Hindlimb muscle (tissue), 1 donor: ENCODE measurements around the gene SPP2. TPM values are rescaled to one million over a fixed set of nuclear protein-coding genes. Genes with fewer than 3 reads are reported as not detected.

Experiments
- DNase-seq: peaks from one replicate; pipeline ENCODE4 v3.0.0-alpha.2; 2013
- polyA plus RNA-seq: library from polyadenylated mRNA; unstranded; fragments of 120-200 nt; gene quantifications from one replicate; pipeline ENCODE4 v1.2.1, GENCODE V29; 2013; ENCODE audit not compliant: insufficient read length

SPP2 gene
- polyA plus RNA-seq, 1 donor: not detected

DNA sequence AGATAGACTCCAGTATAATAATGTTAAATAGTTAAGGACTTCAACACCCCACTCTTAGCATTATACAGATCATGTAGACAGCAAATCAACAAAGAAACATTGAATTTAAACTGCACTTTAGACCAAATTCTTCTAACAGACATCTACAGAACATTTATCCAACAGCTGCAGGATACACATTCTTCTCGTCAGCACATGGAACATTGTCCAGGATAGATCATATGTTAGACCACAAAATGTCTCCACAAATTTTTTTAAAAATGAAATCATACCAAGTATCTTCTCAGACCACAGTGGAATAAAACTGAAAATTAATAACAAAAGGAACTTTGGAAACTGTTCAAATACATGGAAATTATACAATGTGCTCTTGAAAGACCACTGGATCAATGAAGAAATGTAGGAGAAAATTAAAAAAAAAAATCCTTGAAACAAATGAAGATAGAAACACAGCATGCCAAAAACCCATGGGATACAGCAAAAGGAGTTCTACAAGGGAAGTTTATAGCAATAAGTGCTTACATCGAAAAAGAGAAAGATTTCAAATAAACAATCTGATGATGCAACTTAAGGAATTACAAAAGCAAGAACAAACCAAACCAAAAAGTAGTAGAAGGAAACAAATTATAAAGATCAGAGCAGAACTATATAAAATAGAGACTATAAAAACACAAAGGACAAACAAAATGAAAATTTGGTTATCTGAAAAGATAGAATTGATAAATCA is 12.3 kb upstream of the SPP2 start:
- no peak for DNase-seq

DNA sequence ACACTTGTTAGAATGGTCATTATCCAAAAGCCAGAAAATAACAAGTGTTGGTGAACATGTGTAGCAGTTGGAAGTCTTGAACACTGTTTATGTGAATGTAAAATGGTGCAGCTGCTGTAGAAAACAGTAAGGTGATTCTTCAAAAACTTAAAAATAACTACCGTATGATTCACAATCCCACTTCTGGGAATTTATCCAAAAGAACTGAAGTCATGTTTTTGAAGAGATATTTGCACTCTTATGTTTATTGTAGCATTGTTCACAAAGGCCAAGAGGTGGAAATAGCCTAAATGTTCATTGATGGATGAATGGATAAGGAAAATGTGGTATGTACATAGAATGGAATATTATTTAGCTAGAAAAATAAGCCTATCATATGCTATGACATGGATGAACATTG is 6.3 kb upstream of the SPP2 start:
- no peak for DNase-seq

- DNase-seq: no peak
These were observed 4.0 kb upstream of the SPP2 start for GRCh38 chr2:234046521-234046920.

- DNase-seq: no peak
These were observed 3.1 kb upstream of the SPP2 start for GRCh38 chr2:234047361-234047760.

DNA sequence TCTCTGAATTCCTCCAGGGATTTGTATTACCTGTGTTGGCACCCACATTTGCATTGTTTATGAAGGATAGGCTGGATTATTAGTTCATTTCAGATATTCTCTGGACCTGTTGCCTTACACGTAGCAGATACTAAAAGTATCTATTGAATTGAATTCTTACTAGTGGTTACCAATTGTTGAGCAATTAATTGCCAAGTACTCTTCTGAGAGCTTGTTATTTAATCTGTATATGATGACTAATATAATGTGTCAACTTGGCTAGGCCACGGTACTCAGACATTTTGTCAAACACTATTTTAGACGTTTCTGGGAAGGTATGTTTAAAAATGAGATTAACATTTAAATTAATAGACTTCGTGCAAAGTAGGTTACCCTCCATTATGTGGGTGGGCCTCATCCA is 2.5 kb upstream of the SPP2 start:
- DNase-seq: no peak

DNA sequence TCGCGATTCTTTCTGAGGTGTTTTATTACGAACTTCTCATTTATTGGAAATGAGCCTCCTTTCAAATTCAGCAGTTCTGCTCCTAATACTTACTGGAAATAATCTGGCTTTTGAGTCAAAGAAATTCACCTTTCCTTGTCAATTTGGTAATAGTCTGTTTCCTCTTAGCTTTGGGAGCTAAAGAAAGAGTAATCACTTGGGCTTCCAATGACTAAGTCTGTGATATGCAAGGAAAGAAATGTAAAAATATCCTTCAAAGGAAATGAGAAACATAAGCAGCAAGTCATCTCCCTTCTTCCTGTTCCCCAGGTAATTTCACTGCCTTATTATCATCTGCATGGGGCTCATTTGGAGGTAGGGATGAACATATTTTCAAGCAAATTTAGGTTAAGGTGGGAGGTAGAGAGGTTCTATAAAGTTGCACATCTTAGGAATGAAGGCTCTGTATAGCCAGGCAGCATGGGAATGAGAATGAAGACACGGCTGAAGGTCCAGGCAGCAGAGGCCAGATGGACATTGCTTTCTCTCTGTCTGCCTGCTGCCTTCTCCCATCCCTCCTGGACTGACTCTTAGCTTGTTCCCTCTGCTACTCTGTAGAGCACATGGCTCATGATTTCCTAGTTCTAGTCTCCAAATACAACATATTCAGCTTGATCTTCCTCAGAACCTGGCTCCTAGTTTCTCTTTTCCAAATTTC is 1.0 kb downstream of the SPP2 start:
- no peak for DNase-seq

- DNase-seq: no peak
These were observed 8.4 kb downstream of the SPP2 start for GRCh38 chr2:234058881-234059280.

DNA sequence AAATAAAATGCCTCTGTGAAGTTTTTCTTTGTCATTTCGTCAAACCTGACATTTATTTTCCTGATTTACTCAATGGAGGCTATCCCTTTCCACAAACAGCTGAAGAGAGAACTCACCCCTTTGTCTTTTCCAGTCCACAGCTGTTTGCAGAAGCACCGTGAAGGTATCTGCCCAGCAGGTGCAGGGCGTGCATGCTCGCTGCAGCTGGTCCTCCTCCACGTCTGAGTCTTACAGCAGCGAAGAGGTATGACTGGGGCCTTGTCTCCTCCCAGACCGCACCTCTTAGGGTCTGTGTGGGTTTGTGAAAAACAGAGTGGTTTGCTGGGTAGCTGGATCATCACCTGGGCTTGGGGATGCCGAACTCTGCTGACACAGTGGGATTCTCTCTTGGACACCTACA is 9.7 kb downstream of the SPP2 start:
- no peak for DNase-seq

GRCh38 chr2:234061624-234062257 is 11.2 kb downstream of the SPP2 start:
- no peak for DNase-seq

DNA sequence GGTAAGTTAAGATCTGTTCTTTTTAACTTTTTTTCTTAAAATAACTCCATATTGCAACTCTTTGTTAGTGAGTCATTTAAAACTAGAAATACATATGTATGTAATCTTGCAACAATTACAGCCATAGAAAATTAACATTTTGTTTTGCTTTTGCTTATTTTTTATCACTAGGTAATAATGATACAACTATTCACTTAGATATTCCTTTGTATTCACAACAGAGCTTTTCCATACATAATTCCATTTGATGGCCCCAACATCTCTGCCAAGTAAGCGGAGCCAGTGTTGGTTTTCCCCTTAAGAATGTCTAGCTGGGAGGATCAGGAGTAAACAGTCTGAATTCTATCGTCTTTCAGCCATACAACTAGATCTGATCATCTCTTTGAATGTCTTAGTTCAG is 16.1 kb downstream of the SPP2 start:
- DNase-seq: no peak

- DNase-seq: no peak
These were observed 21.2 kb downstream of the SPP2 start for GRCh38 chr2:234071664-234072063.

- DNase-seq: no peak
These were observed 22.0 kb downstream of the SPP2 start for GRCh38 chr2:234072454-234072853.

GRCh38 chr2:234074751-234075517 is 24.4 kb downstream of the SPP2 start:
- DNase-seq: no peak

- no peak for DNase-seq
These were observed 25.0 kb downstream of the SPP2 start for GRCh38 chr2:234075518-234075915.

DNA sequence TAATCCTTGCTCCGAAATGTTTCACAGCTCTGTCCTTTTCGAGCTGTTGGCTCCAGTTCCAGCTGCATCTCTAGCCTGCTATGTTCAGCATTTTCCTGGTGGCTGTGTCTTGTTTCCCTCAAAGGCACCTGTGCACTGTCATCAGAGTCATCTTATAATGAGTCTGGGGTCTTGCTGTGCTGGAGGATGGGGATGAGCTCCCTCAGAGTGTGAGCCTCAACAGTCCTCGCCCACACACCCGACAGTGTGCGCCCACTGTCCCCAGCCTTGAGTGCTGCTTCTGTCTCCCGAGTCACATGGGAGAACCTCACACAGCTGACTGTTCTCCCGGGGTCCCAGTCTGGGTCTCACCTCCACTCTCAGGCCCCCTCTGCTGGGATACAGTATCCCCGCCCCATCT is 25.4 kb downstream of the SPP2 start:
- no peak for DNase-seq

DNA sequence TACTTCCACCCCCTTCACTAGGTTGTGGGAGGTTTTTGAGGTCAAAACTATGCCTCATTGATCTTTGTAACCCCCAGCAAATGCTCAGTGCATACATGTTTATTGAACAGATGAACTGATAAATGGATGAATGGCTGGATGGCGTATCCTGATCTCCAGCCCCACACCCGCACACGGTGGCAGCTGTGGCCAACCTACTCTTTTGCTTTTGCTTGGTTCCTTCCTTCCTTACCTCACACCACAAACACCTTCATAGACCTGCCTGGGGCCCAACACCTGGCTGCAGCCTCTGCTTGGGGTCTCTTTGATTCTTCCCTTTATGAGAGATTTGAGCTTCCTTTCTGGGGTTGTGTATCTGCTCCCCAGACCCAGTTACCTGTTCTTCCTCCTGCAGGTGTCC is 25.9 kb downstream of the SPP2 start:
- no peak for DNase-seq

DNA sequence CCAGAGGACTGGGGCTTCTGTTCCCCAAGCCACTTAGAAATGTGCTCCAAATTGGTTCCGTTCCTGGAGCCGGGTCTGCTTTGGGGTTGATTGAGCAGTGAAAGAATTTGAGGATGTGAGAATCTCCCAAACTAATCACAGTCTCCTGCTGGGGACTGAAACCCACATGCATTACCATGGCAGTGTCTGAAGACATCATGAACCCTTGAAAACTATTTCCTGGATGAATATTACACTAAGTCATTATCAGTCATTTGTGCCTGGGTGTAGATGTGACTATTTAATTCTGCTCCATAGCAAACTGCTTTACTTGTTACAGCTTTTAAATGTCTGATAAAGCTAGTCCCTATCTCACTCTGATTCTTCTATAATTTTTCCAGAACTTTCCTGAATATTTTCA is 27.6 kb downstream of the SPP2 start:
- no peak for DNase-seq

- DNase-seq: no peak
These were observed 31.7 kb downstream of the SPP2 start for GRCh38 chr2:234081970-234082822.

DNA sequence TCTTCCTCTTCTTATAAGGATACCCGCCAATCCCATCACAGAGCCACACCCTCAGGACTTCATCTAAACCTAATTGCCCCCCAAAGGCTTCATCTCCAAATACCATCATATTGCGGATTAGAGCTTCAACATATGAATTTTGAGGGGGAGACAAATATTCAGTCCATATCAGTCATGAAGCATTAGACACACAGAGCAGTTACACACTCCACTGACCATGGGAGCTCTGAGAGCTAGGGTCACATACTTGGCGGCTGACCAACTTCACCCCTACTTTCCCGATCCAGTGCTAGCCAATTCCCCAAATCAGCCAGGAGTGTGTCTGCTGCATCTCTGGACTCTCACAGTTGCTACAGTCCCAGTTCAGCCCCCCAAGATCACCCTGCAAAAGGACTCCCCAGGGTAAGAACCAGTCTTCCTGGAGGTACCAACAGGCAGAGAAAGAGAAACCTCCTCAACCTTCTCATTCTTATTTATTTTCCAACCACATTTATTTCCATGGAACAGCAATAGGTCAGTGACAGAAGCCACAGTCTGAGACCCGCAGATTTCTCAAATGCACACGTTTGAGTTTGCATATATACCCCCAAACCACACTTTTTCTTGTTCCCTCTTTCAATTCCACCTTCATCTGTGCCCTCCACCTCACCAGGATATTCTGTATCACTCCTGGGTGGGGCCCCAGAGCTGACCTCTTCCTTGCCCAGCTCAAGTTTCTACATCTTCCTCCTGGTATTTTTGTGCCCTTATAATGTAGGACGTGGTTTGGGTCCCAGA is 33.3 kb downstream of the SPP2 start:
- no peak for DNase-seq

GRCh38 chr2:234091432-234091879 is 41.0 kb downstream of the SPP2 start:
- no peak for DNase-seq

GRCh38 chr2:234091883-234092282 is 41.4 kb downstream of the SPP2 start:
- no peak for DNase-seq
